Osteoblast (primary cell): ENCODE measurements around the gene USP17L21. TPM values are rescaled to one million over a fixed set of nuclear protein-coding genes. Genes with fewer than 3 reads are reported as not detected.
"Not testable (repeated sequence)": the region's sequence is repeated elsewhere in the genome, so short reads cannot be mapped to it uniquely, and the experiment has no call there.

Experiments
- DNase-seq: peaks from one replicate; pipeline ENCODE4 v3.0.0; 2011; ENCODE audit warnings: low spot score, mixed read lengths; ENCODE audit not compliant: insufficient read length; ENCODE audit errors: missing footprints
- H2AFZ ChIP-seq: 2 replicates; pipeline ENCODE4 v1.6.0; 2011; ENCODE audit warnings: mild to moderate bottlenecking, low read length
- H3K27ac ChIP-seq: 2 replicates; pipeline ENCODE4 v1.5.1; 2011; ENCODE audit warnings: mild to moderate bottlenecking, low read depth, low read length, moderate library complexity
- H3K27me3 ChIP-seq: 2 replicates; pipeline ENCODE4 v1.6.0; 2012; ENCODE audit warnings: mild to moderate bottlenecking, control low read depth, inconsistent platforms, low read length, moderate library complexity; ENCODE audit not compliant: insufficient read depth
- H3K36me3 ChIP-seq: 2 replicates; pipeline ENCODE4 v1.5.1; 2011; ENCODE audit warnings: mild to moderate bottlenecking, low read length, control low read depth, moderate library complexity; ENCODE audit not compliant: insufficient read depth
- H3K4me1 ChIP-seq: 2 replicates; pipeline ENCODE4 v1.5.1; 2011; ENCODE audit warnings: mild to moderate bottlenecking, low read length, control low read depth, moderate library complexity; ENCODE audit not compliant: insufficient read depth
- H3K4me2 ChIP-seq: 2 replicates; pipeline ENCODE4 v1.6.0; 2011; ENCODE audit warnings: mild to moderate bottlenecking, low read length; ENCODE audit not compliant: insufficient read depth
- H3K4me3 ChIP-seq: fragments of 200-600 bp; sonication (generic); 3 replicates; pipeline ENCODE4 v1.5.1; 2012; ENCODE audit warnings: mild to moderate bottlenecking, low read length, inconsistent platforms; ENCODE audit not compliant: insufficient read depth
- H3K79me2 ChIP-seq: 2 replicates; pipeline ENCODE4 v1.6.0; 2012; ENCODE audit warnings: mild to moderate bottlenecking, low read length, control low read depth, inconsistent platforms; ENCODE audit not compliant: insufficient read depth
- H3K9me3 ChIP-seq: 2 replicates; pipeline ENCODE4 v1.5.1; 2011; ENCODE audit warnings: low read depth, low read length, control low read depth
- H4K20me1 ChIP-seq: 2 replicates; pipeline ENCODE4 v1.6.0; 2012; ENCODE audit warnings: mild to moderate bottlenecking, low read length, control low read depth; ENCODE audit not compliant: insufficient read depth
- total RNA-seq: library from RNA; depleted of rRNA; stranded (reverse); fragments of >200 nt; gene quantifications from 2 replicates; pipeline ENCODE4 v1.2.3, GENCODE V29; 2012

Gene USP17L21, protein sequence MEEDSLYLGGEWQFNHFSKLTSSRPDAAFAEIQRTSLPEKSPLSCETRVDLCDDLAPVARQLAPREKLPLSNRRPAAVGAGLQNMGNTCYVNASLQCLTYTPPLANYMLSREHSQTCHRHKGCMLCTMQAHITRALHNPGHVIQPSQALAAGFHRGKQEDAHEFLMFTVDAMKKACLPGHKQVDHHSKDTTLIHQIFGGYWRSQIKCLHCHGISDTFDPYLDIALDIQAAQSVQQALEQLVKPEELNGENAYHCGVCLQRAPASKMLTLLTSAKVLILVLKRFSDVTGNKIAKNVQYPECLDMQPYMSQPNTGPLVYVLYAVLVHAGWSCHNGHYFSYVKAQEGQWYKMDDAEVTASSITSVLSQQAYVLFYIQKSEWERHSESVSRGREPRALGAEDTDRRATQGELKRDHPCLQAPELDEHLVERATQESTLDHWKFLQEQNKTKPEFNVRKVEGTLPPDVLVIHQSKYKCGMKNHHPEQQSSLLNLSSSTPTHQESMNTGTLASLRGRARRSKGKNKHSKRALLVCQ
- not detected in 2 replicates for total RNA-seq

- H3K27me3 ChIP-seq, H4K20me1 ChIP-seq, H3K4me2 ChIP-seq, H3K36me3 ChIP-seq, H3K9me3 ChIP-seq, H3K27ac ChIP-seq, DNase-seq, H3K4me3 ChIP-seq, H3K4me1 ChIP-seq, H2AFZ ChIP-seq, H3K79me2 ChIP-seq: not testable (repeated sequence)
These were observed at the start of gene USP17L21 for GRCh38 chr4:9262572-9262971. Gene USP17L21, plus strand, starts transcription at chr4:9262872. Its CDS starts 0 bp downstream, at chr4:9262872.

GRCh38 chr4:9214701-9215100, 48.0 kb upstream of the USP17L21 start:
- H3K27me3 ChIP-seq, H3K4me1 ChIP-seq: not testable (repeated sequence)

DNA sequence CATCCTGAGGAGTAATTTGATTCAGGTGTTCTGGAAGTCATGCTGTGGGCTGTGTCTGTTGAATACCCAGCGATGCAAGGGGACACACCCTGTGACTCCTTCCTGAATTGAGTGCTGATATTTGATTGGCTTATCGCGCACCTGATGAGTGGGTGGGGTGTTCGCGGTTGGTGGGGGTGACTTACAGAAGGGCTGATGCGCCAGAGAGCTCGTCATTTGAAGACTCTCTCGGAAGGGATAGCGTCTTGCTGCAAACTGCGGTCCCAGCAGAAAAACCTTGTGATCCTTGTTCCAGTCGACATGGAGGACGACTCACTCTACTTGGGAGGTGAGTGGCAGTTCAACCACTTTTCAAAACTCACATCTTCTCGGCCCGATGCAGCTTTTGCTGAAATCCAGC, 47.6 kb upstream of the USP17L21 start, which contains the start of gene USP17L11:
USP17L11 (plus strand) TSS at position 301 of the 400 bp plus-strand sequence; CDS start at position 301, 0 bp downstream.
- H4K20me1 ChIP-seq, H3K4me3 ChIP-seq, H3K79me2 ChIP-seq, H3K4me1 ChIP-seq, H3K9me3 ChIP-seq, H3K4me2 ChIP-seq, H3K27ac ChIP-seq, DNase-seq, H3K36me3 ChIP-seq, H3K27me3 ChIP-seq, H2AFZ ChIP-seq: not testable (repeated sequence)

More at GRCh38 chr4:9214701-9215100, 48.0 kb upstream of the USP17L21 start:
- H4K20me1 ChIP-seq, H3K9me3 ChIP-seq, DNase-seq, H3K36me3 ChIP-seq, H3K4me3 ChIP-seq, H3K79me2 ChIP-seq, H2AFZ ChIP-seq, H3K27ac ChIP-seq, H3K4me2 ChIP-seq: not testable (repeated sequence)

DNA sequence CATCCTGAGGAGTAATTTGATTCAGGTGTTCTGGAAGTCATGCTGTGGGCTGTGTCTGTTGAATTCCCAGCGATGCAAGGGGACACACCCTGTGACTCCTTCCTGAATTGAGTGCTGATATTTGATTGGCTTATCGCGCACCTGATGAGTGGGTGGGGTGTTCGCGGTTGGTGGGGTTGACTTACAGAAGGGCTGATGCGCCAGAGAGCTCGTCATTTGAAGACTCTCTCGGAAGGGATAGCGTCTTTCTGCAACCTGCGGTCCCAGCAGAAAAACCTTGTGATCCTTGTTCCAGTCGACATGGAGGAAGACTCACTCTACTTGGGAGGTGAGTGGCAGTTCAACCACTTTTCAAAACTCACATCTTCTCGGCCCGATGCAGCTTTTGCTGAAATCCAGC, 42.8 kb upstream of the USP17L21 start, which contains the start of gene USP17L12:
USP17L12 (plus strand) TSS at position 301 of the 400 bp plus-strand sequence; CDS start at position 301, 0 bp downstream.
- not testable (repeated sequence) for H3K27me3 ChIP-seq, H3K27ac ChIP-seq, DNase-seq, H3K4me2 ChIP-seq, H3K4me1 ChIP-seq, H3K36me3 ChIP-seq, H3K9me3 ChIP-seq, H4K20me1 ChIP-seq, H2AFZ ChIP-seq, H3K4me3 ChIP-seq, H3K79me2 ChIP-seq

DNA sequence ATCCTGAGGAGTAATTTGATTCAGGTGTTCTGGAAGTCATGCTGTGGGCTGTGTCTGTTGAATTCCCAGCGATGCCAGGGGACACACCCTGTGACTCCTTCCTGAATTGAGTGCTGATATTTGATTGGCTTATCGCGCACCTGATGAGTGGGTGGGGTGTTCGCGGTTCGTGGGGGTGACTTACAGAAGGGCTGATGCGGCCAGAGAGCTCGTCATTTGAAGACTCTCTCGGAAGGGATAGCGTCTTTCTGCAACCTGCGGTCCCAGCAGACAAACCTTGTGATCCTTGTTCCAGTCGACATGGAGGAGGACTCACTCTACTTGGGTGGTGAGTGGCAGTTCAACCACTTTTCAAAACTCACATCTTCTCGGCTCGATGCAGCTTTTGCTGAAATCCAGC, 38.1 kb upstream of the USP17L21 start, which contains the start of gene USP17L13:
USP17L13 (plus strand) TSS at position 301 of the 400 bp plus-strand sequence; CDS start at position 301, 0 bp downstream.
- H3K79me2 ChIP-seq, H3K4me3 ChIP-seq, H3K27me3 ChIP-seq, H3K9me3 ChIP-seq, H2AFZ ChIP-seq, H3K36me3 ChIP-seq, H4K20me1 ChIP-seq, DNase-seq, H3K4me2 ChIP-seq, H3K27ac ChIP-seq, H3K4me1 ChIP-seq: not testable (repeated sequence)

GRCh38 chr4:9230249-9230648, 32.4 kb upstream of the USP17L21 start:
- not testable (repeated sequence) for H3K79me2 ChIP-seq, H3K9me3 ChIP-seq, H4K20me1 ChIP-seq, DNase-seq, H3K4me3 ChIP-seq, H3K4me1 ChIP-seq, H3K27ac ChIP-seq, H3K36me3 ChIP-seq, H3K27me3 ChIP-seq, H3K4me2 ChIP-seq, H2AFZ ChIP-seq

- not testable (repeated sequence) for H3K4me2 ChIP-seq, H3K27me3 ChIP-seq, H3K27ac ChIP-seq, H4K20me1 ChIP-seq, H3K4me1 ChIP-seq, H3K9me3 ChIP-seq, H3K4me3 ChIP-seq, H2AFZ ChIP-seq, H3K79me2 ChIP-seq, H3K36me3 ChIP-seq, DNase-seq
These were observed 28.6 kb upstream of the USP17L21 start, which contains the start of gene USP17L15 for GRCh38 chr4:9234085-9234484. Gene USP17L15, plus strand, starts transcription at chr4:9234385. Its CDS starts 0 bp downstream, at chr4:9234385.

DNA sequence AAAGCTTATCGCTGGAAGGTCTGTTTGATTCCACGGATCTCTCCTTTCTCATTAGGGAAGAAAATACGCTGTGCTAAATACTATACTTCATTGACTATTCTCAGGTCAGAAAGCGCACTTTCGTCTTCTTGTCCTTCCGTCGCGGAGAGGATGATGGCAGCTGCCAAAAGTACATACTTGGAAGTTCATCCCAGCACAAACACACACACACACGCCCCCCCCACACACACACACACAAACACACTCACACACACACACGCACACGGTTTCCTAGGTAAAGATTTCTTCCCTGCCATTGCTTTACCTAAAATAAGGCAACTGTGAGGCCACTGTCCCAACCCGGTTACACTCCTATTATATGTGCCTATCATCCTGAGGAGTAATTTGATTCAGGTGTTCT, 24.2 kb upstream of the USP17L21 start:
- not testable (repeated sequence) for H3K27me3 ChIP-seq, H3K36me3 ChIP-seq, H3K4me2 ChIP-seq, H3K9me3 ChIP-seq, DNase-seq, H3K27ac ChIP-seq, H3K79me2 ChIP-seq, H4K20me1 ChIP-seq, H2AFZ ChIP-seq, H3K4me3 ChIP-seq, H3K4me1 ChIP-seq
